Trophoblast cell (in vitro differentiated cells and primary cell): ENCODE measurements around the gene ZRANB3.

Experiments used
- DNase-seq, 2 donors: peaks; one replicate each; pipeline ENCODE4 v3.0.0-alpha.2; 2016
- H2AFZ ChIP-seq: 2 replicates; pipeline ENCODE4 v1.6.1; 2013; ENCODE audit warnings: low read length, moderate library complexity, mild to moderate bottlenecking; ENCODE audit not compliant: insufficient read depth, poor library complexity
- H2AK5ac ChIP-seq: 2 replicates; pipeline ENCODE4 v1.6.1; 2013; ENCODE audit warnings: mild to moderate bottlenecking, low read length
- H2BK120ac ChIP-seq: 2 replicates; pipeline ENCODE4 v1.6.1; 2013; ENCODE audit warnings: low read length, mild to moderate bottlenecking, moderate library complexity; ENCODE audit not compliant: insufficient read depth, poor library complexity
- H2BK12ac ChIP-seq: 2 replicates; pipeline ENCODE4 v1.6.1; 2013; ENCODE audit warnings: mild to moderate bottlenecking, low read length, moderate library complexity
- H2BK5ac ChIP-seq: 2 replicates; pipeline ENCODE4 v1.6.1; 2013; ENCODE audit warnings: low read length, low read depth, moderate library complexity, mild to moderate bottlenecking; ENCODE audit not compliant: poor library complexity
- H3K14ac ChIP-seq: 2 replicates; pipeline ENCODE4 v1.6.1; 2013; ENCODE audit warnings: mild to moderate bottlenecking, low read length
- H3K18ac ChIP-seq: 2 replicates; pipeline ENCODE4 v1.6.1; 2013; ENCODE audit warnings: mild to moderate bottlenecking, low read length
- H3K23ac ChIP-seq: 2 replicates; pipeline ENCODE4 v1.6.1; 2013; ENCODE audit warnings: low read length
- H3K27ac ChIP-seq: 2 replicates; pipeline ENCODE4 v1.5.1; 2013; ENCODE audit warnings: low read depth, mild to moderate bottlenecking, inconsistent platforms, low read length, moderate library complexity
- H3K27me3 ChIP-seq: 2 replicates; pipeline ENCODE4 v1.6.1; 2013; ENCODE audit warnings: inconsistent platforms, mild to moderate bottlenecking, low read length, moderate library complexity; ENCODE audit not compliant: insufficient read depth
- H3K36me3 ChIP-seq, 2 experiments: 1 replicate in 1 of 2; 2 replicates in 1 of 2; pipeline ENCODE4 v1.6.1; 2013; ENCODE audit warnings: low read length in 2 of 2, mild to moderate bottlenecking in 2 of 2, moderate library complexity in 1 of 2; ENCODE audit not compliant: insufficient read depth in 2 of 2, control insufficient read depth in 1 of 2
- H3K4ac ChIP-seq: 2 replicates; pipeline ENCODE4 v1.6.1; 2013; ENCODE audit warnings: low read depth, mild to moderate bottlenecking, low read length, moderate library complexity
- H3K4me1 ChIP-seq, 2 experiments: 1 replicate in 1 of 2; 2 replicates in 1 of 2; pipeline ENCODE4 v1.6.1; 2013; ENCODE audit warnings: low read length in 2 of 2, mild to moderate bottlenecking in 2 of 2, moderate library complexity in 1 of 2; ENCODE audit not compliant: insufficient read depth in 2 of 2, control insufficient read depth in 1 of 2
- H3K4me2 ChIP-seq: 2 replicates; pipeline ENCODE4 v1.6.1; 2013; ENCODE audit warnings: inconsistent platforms, mild to moderate bottlenecking, low read length, moderate library complexity
- H3K4me3 ChIP-seq: 2 replicates; pipeline ENCODE4 v1.5.1; 2013; ENCODE audit warnings: mild to moderate bottlenecking, low read depth, low read length, inconsistent platforms
- H3K79me1 ChIP-seq: one replicate; pipeline ENCODE4 v1.6.1; 2013; ENCODE audit warnings: low read length
- H3K79me2 ChIP-seq: 2 replicates; pipeline ENCODE4 v1.6.1; 2013; ENCODE audit warnings: low read length, mild to moderate bottlenecking; ENCODE audit not compliant: control insufficient read depth, insufficient read depth, poor library complexity
- H3K9ac ChIP-seq: 2 replicates; pipeline ENCODE4 v1.6.1; 2013; ENCODE audit warnings: mild to moderate bottlenecking, low read length
- H3K9me3 ChIP-seq: 2 replicates; pipeline ENCODE4 v1.6.1; 2013; ENCODE audit warnings: low read depth, mild to moderate bottlenecking, control low read depth, inconsistent platforms, low read length; ENCODE audit not compliant: insufficient read depth
- H4K12ac ChIP-seq: 2 replicates; pipeline ENCODE4 v1.6.1; 2013; ENCODE audit warnings: low read depth, mild to moderate bottlenecking, low read length, moderate library complexity
- H4K8ac ChIP-seq: 2 replicates; pipeline ENCODE4 v1.6.1; 2013; ENCODE audit warnings: low read depth, mild to moderate bottlenecking, low read length, moderate library complexity
- H4K91ac ChIP-seq: one replicate; pipeline ENCODE4 v1.6.1; 2013; ENCODE audit warnings: low read depth, mild to moderate bottlenecking, low read length, moderate library complexity
- WGBS: extraction: QIAGEN DNeasy Blood & Tissue Kit; methylation state at CpG from one replicate; pipeline ENCODE4 v1.1.7; 2013; ENCODE audit warnings: missing lambda C conversion rate; ENCODE audit not compliant: insufficient read length, insufficient coverage; ENCODE audit errors: extremely low coverage; 5-methylcytosine and 5-hydroxymethylcytosine counted together

The ZRANB3 gene

GRCh38 chr2:135265960-135266490, 265.0 kb downstream of the ZRANB3 start:
- H4K8ac ChIP-seq, result no peak overlapping the region
- H3K18ac ChIP-seq, result no peak overlapping the region
- H3K79me2 ChIP-seq, result no peaks in the 10 kb centered on the region
- no peaks in the 10 kb centered on the region for H3K9me3 ChIP-seq
- no peak overlapping the region for H3K27ac ChIP-seq
- H4K12ac ChIP-seq, result no peak overlapping the region
- no peaks in the 10 kb centered on the region for H3K27me3 ChIP-seq
- H3K4ac ChIP-seq, result no peak overlapping the region
- no peak overlapping the region for H3K4me3 ChIP-seq
- no peak overlapping the region for H3K9ac ChIP-seq
- WGBS, result no CpG with 5 or more reads among the region's 6 CpGs
- H3K36me3 ChIP-seq, result no peaks in the 10 kb centered on the region
- no peak overlapping the region for H3K23ac ChIP-seq
- no peak overlapping the region for H3K14ac ChIP-seq
- H2BK5ac ChIP-seq, result no peak overlapping the region
- H3K4me1 ChIP-seq, result no peaks in the 10 kb centered on the region
- H3K79me1 ChIP-seq, result no peaks in the 10 kb centered on the region
- no peak overlapping the region for H2AFZ ChIP-seq
- no peak overlapping the region for H4K91ac ChIP-seq
- no peak overlapping the region for H3K4me2 ChIP-seq
- no peak overlapping the region for H2BK12ac ChIP-seq
- DNase-seq, result no peak
- H2BK120ac ChIP-seq, result no peak overlapping the region
- no peak overlapping the region for H2AK5ac ChIP-seq

- H4K91ac ChIP-seq, result no peak overlapping the region
- no CpG with 5 or more reads among the region's 6 CpGs for WGBS
- H4K8ac ChIP-seq, result no peak overlapping the region
- H2BK120ac ChIP-seq, result no peak overlapping the region
- H3K14ac ChIP-seq, result no peak overlapping the region
- H2BK5ac ChIP-seq, result no peak overlapping the region
- no peak overlapping the region for H3K18ac ChIP-seq
- H3K23ac ChIP-seq, result no peak overlapping the region
- no peaks in the 10 kb centered on the region for H3K4me1 ChIP-seq
- H3K9me3 ChIP-seq, result no peaks in the 10 kb centered on the region
- no peak overlapping the region for H3K4ac ChIP-seq
- no peaks in the 10 kb centered on the region for H3K36me3 ChIP-seq
- H3K4me3 ChIP-seq, result no peak overlapping the region
- H3K4me2 ChIP-seq, result no peak overlapping the region
- no peak overlapping the region for H2BK12ac ChIP-seq
- H3K79me2 ChIP-seq, result no peaks in the 10 kb centered on the region
- no peaks in the 10 kb centered on the region for H3K27me3 ChIP-seq
- no peak overlapping the region for H4K12ac ChIP-seq
- peak; percentile 42 to 82 for DNase-seq
- H3K27ac ChIP-seq, result no peak overlapping the region
- no peak overlapping the region for H2AFZ ChIP-seq
- no peaks in the 10 kb centered on the region for H3K79me1 ChIP-seq
- H3K9ac ChIP-seq, result no peak overlapping the region
- H2AK5ac ChIP-seq, result no peak overlapping the region
Measured at GRCh38 chr2:135259123-135259522, 271.9 kb downstream of the ZRANB3 start.

DNA sequence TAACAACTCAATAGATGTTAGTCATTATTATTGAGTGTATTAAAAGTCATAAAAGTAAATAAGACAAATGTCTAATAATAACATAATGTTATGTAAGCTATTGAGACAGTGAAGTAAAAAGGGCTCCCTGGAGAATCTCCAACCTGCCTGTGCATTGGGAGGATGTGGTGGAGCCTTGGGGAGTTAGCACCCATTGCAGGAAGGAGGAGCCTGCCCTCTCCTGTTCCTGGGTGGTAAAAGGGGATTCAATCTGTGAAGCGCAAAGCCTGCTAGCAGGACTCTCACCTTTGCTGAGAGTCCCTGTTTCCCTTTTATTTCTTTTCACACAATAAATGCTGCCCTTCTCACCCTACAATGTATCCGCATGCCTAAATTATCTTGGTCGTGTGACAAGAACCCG, 272.8 kb downstream of the ZRANB3 start:
- Histone ChIP-seq H4K8ac (no peak overlapping the region), H2BK5ac (no peak overlapping the region), H2BK120ac (no peak overlapping the region), H3K4me3 (no peak overlapping the region), H3K9ac (no peak overlapping the region), H2AFZ (no peak overlapping the region), H3K4me1 (no peaks in the 10 kb centered on the region), H2BK12ac (no peak overlapping the region), H3K27me3 (no peaks in the 10 kb centered on the region), H4K12ac (no peak overlapping the region), H3K18ac (no peak overlapping the region), H3K27ac (no peak overlapping the region), H3K79me2 (no peaks in the 10 kb centered on the region), H3K14ac (no peak overlapping the region), H3K79me1 (no peaks in the 10 kb centered on the region), H3K23ac (peak overlapping the region; percentile 40), H4K91ac (no peak overlapping the region), H3K4me2 (no peak overlapping the region), H3K4ac (no peak overlapping the region), H3K9me3 (no peaks in the 10 kb centered on the region), H2AK5ac (no peak overlapping the region), H3K36me3 (no peaks in the 10 kb centered on the region)
- no peak for DNase-seq
- no CpG with 5 or more reads among the region's 4 CpGs for WGBS

- H2BK5ac ChIP-seq, result no peak overlapping the region
- no peak overlapping the region for H3K4me3 ChIP-seq
- DNase-seq, result peak in 1 of 2 donors; percentile 8
- WGBS, result no CpG with 5 or more reads among the region's 2 CpGs
- H3K79me2 ChIP-seq, result no peaks in the 10 kb centered on the region
- no peak overlapping the region for H2BK120ac ChIP-seq
- no peak overlapping the region for H4K91ac ChIP-seq
- no peak overlapping the region for H2BK12ac ChIP-seq
- H3K4me1 ChIP-seq, result no peaks in the 10 kb centered on the region
- H3K36me3 ChIP-seq, result no peaks in the 10 kb centered on the region
- no peak overlapping the region for H2AFZ ChIP-seq
- H3K23ac ChIP-seq, result no peak overlapping the region
- no peaks in the 10 kb centered on the region for H3K79me1 ChIP-seq
- H3K9me3 ChIP-seq, result no peaks in the 10 kb centered on the region
- H3K27me3 ChIP-seq, result no peaks in the 10 kb centered on the region
- H3K27ac ChIP-seq, result no peak overlapping the region
- no peak overlapping the region for H3K9ac ChIP-seq
- H3K4me2 ChIP-seq, result no peak overlapping the region
- no peak overlapping the region for H2AK5ac ChIP-seq
- no peak overlapping the region for H3K18ac ChIP-seq
- no peak overlapping the region for H3K4ac ChIP-seq
- no peak overlapping the region for H4K12ac ChIP-seq
- no peak overlapping the region for H4K8ac ChIP-seq
- no peak overlapping the region for H3K14ac ChIP-seq
Measured at GRCh38 chr2:135257383-135258090, 273.5 kb downstream of the ZRANB3 start.
